Measurements from ENCODE around the gene ELF1. TPM values are rescaled to one million over a fixed set of nuclear protein-coding genes. Genes with fewer than 3 reads are reported as not detected.
A peak's percentile ranks its signal among the peaks of the same experiment; 100 is the strongest.

The ELF1 gene
- total RNA-seq, 4 donors from 2014 or later: 61.5 to 96.1 (median 74.1) TPM

DNA sequence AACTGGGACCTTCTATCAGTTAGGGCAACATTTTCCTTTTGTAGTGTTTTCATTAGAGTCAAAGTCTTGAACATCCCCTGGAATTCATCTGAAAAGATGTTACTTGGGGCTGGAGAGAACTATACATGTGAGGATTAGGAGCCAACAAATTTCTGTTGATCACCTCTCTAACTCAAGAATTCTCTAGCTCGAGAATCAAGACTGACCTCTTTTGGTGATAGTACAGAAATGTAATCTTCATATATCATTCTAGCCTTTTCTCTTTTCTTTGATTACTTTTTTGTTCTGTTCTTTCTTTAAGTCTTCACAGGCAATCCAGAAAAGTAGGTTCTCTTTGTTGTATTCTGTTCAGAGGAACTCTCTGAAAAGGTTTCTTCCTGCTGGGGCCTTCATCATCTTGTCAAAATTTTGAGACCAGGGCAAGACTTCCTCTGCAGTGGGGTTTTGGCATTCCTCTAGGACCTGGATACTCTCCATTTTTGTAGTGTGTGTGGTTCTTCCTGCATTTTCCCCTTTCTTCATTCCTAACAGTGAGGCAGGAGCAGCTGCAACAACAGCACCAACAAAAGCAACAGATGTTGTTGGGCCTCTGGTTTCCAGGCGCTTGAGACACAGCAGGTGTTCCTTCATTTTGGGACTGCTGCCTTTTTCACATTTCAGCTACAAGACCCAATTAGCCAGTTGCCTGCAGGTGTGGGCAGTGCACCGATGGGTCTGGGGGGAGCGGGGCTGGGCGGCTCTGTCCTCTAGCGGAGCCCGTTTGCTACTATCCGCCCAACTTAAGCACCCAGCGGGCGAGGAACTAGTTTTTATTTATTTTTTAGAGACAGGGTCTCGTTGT lies 26.2 kb downstream of the ELF1 start:
- TF ChIP-seq POLR2A (IDR thresholded peaks at IDR 0.05): no peak
- TF ChIP-seq, protein P1, sequence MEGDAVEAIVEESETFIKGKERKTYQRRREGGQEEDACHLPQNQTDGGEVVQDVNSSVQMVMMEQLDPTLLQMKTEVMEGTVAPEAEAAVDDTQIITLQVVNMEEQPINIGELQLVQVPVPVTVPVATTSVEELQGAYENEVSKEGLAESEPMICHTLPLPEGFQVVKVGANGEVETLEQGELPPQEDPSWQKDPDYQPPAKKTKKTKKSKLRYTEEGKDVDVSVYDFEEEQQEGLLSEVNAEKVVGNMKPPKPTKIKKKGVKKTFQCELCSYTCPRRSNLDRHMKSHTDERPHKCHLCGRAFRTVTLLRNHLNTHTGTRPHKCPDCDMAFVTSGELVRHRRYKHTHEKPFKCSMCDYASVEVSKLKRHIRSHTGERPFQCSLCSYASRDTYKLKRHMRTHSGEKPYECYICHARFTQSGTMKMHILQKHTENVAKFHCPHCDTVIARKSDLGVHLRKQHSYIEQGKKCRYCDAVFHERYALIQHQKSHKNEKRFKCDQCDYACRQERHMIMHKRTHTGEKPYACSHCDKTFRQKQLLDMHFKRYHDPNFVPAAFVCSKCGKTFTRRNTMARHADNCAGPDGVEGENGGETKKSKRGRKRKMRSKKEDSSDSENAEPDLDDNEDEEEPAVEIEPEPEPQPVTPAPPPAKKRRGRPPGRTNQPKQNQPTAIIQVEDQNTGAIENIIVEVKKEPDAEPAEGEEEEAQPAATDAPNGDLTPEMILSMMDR (IDR thresholded peaks at IDR 0.05): no peak
- no peak for DNase-seq
- no peaks in the 10 kb centered on the region for H3K27me3 ChIP-seq
- H3K36me3 ChIP-seq: no peaks in the 10 kb centered on the region
- no peak overlapping the region for H3K27ac ChIP-seq
- intact Hi-C loops (cut with DNase I; ENCODE audit: low total_unique reads): no loop called here
- H3K9me3 ChIP-seq: no peaks in the 10 kb centered on the region
- peaks cover 0 to 4% of the 10 kb centered on the region in 2 donors for H3K4me1 ChIP-seq
- H3K4me3 ChIP-seq: no peak overlapping the region

- Histone ChIP-seq H3K27ac (no peak overlapping the region), H3K27me3 (no peaks in the 10 kb centered on the region)
- intact Hi-C loops (cut with DNase I; ENCODE audit: low total_unique reads): no loop called here
These were observed 31.4 kb downstream of the ELF1 start for GRCh38 chr13:40987606-40988280.

DNA sequence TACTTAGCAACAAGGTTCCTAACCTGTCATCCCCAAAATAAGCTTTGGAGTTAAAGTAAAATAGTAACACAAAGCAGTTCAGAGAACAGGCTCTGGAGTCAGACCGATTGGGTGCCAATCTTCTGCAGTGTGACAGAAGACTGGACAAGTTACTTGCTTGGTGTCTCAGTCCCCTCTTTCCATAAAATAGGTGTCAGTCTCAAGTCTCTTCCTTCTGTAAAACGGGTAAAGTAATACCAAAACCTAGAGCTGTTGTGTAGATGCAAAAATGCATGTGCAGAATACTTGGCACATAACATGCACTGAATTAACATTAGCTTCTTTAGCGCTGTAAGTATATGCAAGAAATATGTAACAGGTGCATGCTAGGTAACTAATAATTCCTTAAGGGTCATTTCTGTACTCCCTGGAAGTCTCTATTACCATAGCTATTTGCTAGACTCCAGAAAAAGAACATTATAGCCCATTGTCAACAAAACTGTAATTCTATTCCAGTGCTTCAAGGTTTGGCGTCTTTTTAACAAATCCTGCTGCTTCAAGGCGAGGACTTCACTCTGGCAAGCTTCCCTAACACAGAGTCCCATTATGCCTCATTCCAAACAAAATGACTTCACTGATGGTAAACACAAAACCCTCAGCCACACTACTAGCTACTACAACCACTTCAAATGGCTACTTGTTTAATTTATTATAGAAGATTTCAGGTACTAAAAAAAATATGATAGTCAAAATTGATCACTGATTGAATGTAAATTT lies 32.8 kb downstream of the ELF1 start:
- no peaks in the 10 kb centered on the region for H3K27me3 ChIP-seq
- H3K4me1 ChIP-seq: peaks cover 0 to 4% of the 10 kb centered on the region in 2 donors
- TF ChIP-seq, protein P1 (IDR thresholded peaks at IDR 0.05): no peak
- TF ChIP-seq POLR2A (IDR thresholded peaks at IDR 0.05): no peak
- intact Hi-C loops (cut with DNase I; ENCODE audit: low total_unique reads): no loop called here
- H3K9me3 ChIP-seq: no peaks in the 10 kb centered on the region
- H3K27ac ChIP-seq: peak overlapping the region; percentile 58 to 91
- no peak for DNase-seq
- H3K4me3 ChIP-seq: no peak overlapping the region
- H3K36me3 ChIP-seq: no peaks in the 10 kb centered on the region

More at GRCh38 chr13:40987606-40988280, 31.4 kb downstream of the ELF1 start:
- peaks cover 0 to 4% of the 10 kb centered on the region in 2 donors for H3K4me1 ChIP-seq
- H3K36me3 ChIP-seq: no peaks in the 10 kb centered on the region
- H3K4me3 ChIP-seq: no peak overlapping the region
- no peaks in the 10 kb centered on the region for H3K9me3 ChIP-seq
- TF ChIP-seq POLR2A (IDR thresholded peaks at IDR 0.05): no peak
- TF ChIP-seq, protein P1 (IDR thresholded peaks at IDR 0.05): no peak
- no peak for DNase-seq

DNA sequence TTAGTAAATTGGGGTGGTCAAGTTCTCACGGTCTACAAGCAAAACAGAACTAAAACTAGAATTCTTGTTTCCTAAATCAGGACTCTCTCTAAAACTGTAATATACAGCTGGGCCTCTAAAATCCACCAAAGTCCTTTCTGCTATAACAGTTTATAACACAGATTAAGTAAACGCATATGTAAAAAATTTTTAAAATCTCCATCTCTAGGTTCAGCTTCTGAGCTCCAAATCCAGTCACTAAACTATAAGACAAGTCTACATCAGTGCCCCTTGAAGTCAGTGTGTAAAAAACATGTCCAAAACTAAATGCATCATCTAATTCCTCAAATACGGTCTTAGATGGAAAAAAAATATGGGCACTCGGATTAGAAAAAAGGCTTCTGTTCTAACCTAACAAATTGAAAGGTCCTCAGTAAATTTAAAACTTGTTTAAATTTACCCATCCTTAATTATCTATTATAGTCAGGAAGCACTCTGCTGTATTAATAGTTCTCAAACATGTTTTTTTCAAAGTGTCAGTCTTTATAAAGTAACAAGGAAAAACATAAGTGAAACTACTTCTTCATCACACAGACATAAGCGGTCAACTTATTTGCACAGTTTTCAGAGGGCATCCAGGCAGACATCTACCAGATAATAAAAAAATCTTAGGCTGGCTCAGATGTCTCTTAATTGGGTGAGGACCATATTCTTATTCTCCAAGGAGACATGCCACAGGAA lies 33.6 kb downstream of the ELF1 start:
- intact Hi-C loops (cut with DNase I; ENCODE audit: low total_unique reads): no loop called here
- Histone ChIP-seq H3K9me3 (no peaks in the 10 kb centered on the region), H3K4me1 (peaks cover 0 to 4% of the 10 kb centered on the region in 2 donors), H3K36me3 (no peaks in the 10 kb centered on the region), H3K27me3 (no peaks in the 10 kb centered on the region), H3K27ac (peak overlapping the region; percentile 58 to 91), H3K4me3 (peak overlapping the region in 1 of 2 donors; percentile 28)
- no peak for DNase-seq
- no peak for TF ChIP-seq POLR2A (IDR thresholded peaks at IDR 0.05)

Data from uterus (tissue), 4 donors.